Immature natural killer cell (primary cell): Measurements from ENCODE around the gene PEX11G. TPM values are rescaled to one million over a fixed set of nuclear protein-coding genes. Genes with fewer than 3 reads are reported as not detected.
A peak's percentile ranks its signal among the peaks of the same experiment; 100 is the strongest.

Experiments
- DNase-seq, 3 donors: peaks; one replicate each; pipeline ENCODE4 v3.0.0; 2022; ENCODE audit warnings: mixed read lengths in 1 of 3
- H3K27ac Mint-ChIP-seq, 6 donors: one replicate each; pipeline ENCODE4 v1.8.0; 2020; ENCODE audit warnings: mixed read lengths in 6 of 6, mild to moderate bottlenecking in 5 of 6, inconsistent platforms in 4 of 6, moderate library complexity in 3 of 6
- H3K27me3 Mint-ChIP-seq, 3 donors: one replicate each; pipeline ENCODE4 v1.8.0; 2020 to 2021; ENCODE audit warnings: low read depth in 3 of 3, mild to moderate bottlenecking in 3 of 3, mixed read lengths in 3 of 3, moderate library complexity in 3 of 3, inconsistent platforms in 1 of 3
- H3K36me3 Mint-ChIP-seq, 3 donors: one replicate each; pipeline ENCODE4 v1.8.0; 2020; ENCODE audit warnings: mixed read lengths in 3 of 3, inconsistent platforms in 2 of 3, mild to moderate bottlenecking in 2 of 3
- H3K4me1 Mint-ChIP-seq, 2 donors: one replicate each; pipeline ENCODE4 v1.8.0; 2020; ENCODE audit warnings: inconsistent platforms in 2 of 2, mild to moderate bottlenecking in 2 of 2, mixed read lengths in 2 of 2, moderate library complexity in 1 of 2
- H3K4me3 Mint-ChIP-seq, 5 donors: one replicate each; pipeline ENCODE4 v1.8.0; 2020; ENCODE audit warnings: mild to moderate bottlenecking in 5 of 5, mixed read lengths in 5 of 5, inconsistent platforms in 3 of 5, moderate library complexity in 3 of 5
- H3K9me3 Mint-ChIP-seq, 6 donors: one replicate each; pipeline ENCODE4 v1.8.0; 2020; ENCODE audit warnings: mild to moderate bottlenecking in 6 of 6, mixed read lengths in 6 of 6, inconsistent platforms in 4 of 6, moderate library complexity in 3 of 6
- polyA plus RNA-seq, 3 donors: library from polyadenylated mRNA; unstranded; fragments of 300-500 nt; fragmentation: Illumina TruSeq; gene quantifications; one replicate each; pipeline ENCODE4 v1.2.3, GENCODE V29; 2021

Gene PEX11G
- polyA plus RNA-seq, 3 donors from 2014 or later = 0.21 to 2.8 (median 1.2) TPM

GRCh38 chr19:7526059-7526929 lies 37.5 kb upstream of the PEX11G start:
- Mint-ChIP-seq H3K27me3 (peaks cover 5 to 13% (median 7%) of the 10 kb centered on the region in 3 donors), H3K27ac (no peak overlapping the region), H3K4me3 (no peak overlapping the region), H3K36me3 (peaks cover 0 to 6% (median 0%) of the 10 kb centered on the region in 3 donors), H3K9me3 (no peaks in the 10 kb centered on the region), H3K4me1 (peaks cover 12 to 14% of the 10 kb centered on the region in 2 donors)
- no peak for DNase-seq

- peaks cover 14% of the 10 kb centered on the region in 2 donors for H3K4me1 Mint-ChIP-seq
- DNase-seq = no peak
- peaks cover 0 to 3% (median 0%) of the 10 kb centered on the region in 3 donors for H3K36me3 Mint-ChIP-seq
- peaks cover 5 to 13% (median 7%) of the 10 kb centered on the region in 3 donors for H3K27me3 Mint-ChIP-seq
- H3K4me3 Mint-ChIP-seq = peak overlapping the region in 1 of 5 donors; percentile 38
- no peak overlapping the region for H3K27ac Mint-ChIP-seq
- no peaks in the 10 kb centered on the region for H3K9me3 Mint-ChIP-seq
These were observed 36.3 kb upstream of the PEX11G start for GRCh38 chr19:7524992-7525739.

GRCh38 chr19:7524523-7524922 lies 35.7 kb upstream of the PEX11G start:
- Mint-ChIP-seq H3K9me3 (no peaks in the 10 kb centered on the region), H3K4me3 (peak overlapping the region in 3 of 5 donors; percentile 12 to 42 (median 21)), H3K4me1 (peaks cover 14% of the 10 kb centered on the region in 2 donors), H3K27ac (no peak overlapping the region), H3K27me3 (peaks cover 5 to 12% (median 7%) of the 10 kb centered on the region in 3 donors), H3K36me3 (peaks cover 0 to 3% (median 0%) of the 10 kb centered on the region in 3 donors)
- no peak for DNase-seq

GRCh38 chr19:7522923-7523667 lies 34.3 kb upstream of the PEX11G start:
- Mint-ChIP-seq H3K27ac (peak overlapping the region in 1 of 6 donors; percentile 19), H3K4me1 (peaks cover 14 to 15% of the 10 kb centered on the region in 2 donors), H3K9me3 (no peaks in the 10 kb centered on the region), H3K36me3 (no peaks in the 10 kb centered on the region), H3K4me3 (peak overlapping the region; percentile 53 to 77 (median 65)), H3K27me3 (peaks cover 5 to 12% (median 7%) of the 10 kb centered on the region in 3 donors)
- DNase-seq = no peak

- Mint-ChIP-seq H3K4me3 (peak within 1 kb of the TSS; percentile 74 to 93 (median 88)), H3K36me3 (no peaks in the 10 kb centered on the region), H3K27ac (peak within 1 kb of the TSS in 5 of 6 donors; percentile 14 to 86 (median 79)), H3K9me3 (no peaks in the 10 kb centered on the region), H3K27me3 (peaks cover 5 to 13% (median 7%) of the 10 kb centered on the region in 3 donors), H3K4me1 (peaks cover 19% of the 10 kb centered on the region in 2 donors)
- DNase-seq = peak; percentile 98 to 99 (median 99)
These were observed 33.5 kb upstream of the PEX11G start, which contains the start of gene MCOLN1 for GRCh38 chr19:7522072-7522922. Gene MCOLN1, plus strand, starts transcription at chr19:7522624. Its CDS starts 127 bp downstream, at chr19:7522751.

GRCh38 chr19:7521551-7522071 lies 32.8 kb upstream of the PEX11G start:
- Mint-ChIP-seq H3K27ac (peak overlapping the region in 5 of 6 donors; percentile 14 to 86 (median 76)), H3K36me3 (no peaks in the 10 kb centered on the region), H3K4me1 (peaks cover 26% of the 10 kb centered on the region in 2 donors), H3K9me3 (no peaks in the 10 kb centered on the region), H3K4me3 (peak overlapping the region; percentile 74 to 93 (median 88)), H3K27me3 (peaks cover 5 to 13% (median 7%) of the 10 kb centered on the region in 3 donors)
- DNase-seq = no peak

- Mint-ChIP-seq H3K4me1 (peaks cover 31 to 32% of the 10 kb centered on the region in 2 donors), H3K4me3 (no peak overlapping the region), H3K27me3 (peaks cover 7 to 13% (median 8%) of the 10 kb centered on the region in 3 donors), H3K9me3 (no peaks in the 10 kb centered on the region), H3K27ac (no peak overlapping the region), H3K36me3 (no peaks in the 10 kb centered on the region)
- no peak for DNase-seq
These were observed 31.6 kb upstream of the PEX11G start for GRCh38 chr19:7520131-7521051.

- no peak for DNase-seq
- Mint-ChIP-seq H3K4me3 (peak overlapping the region in 1 of 5 donors; percentile 44), H3K27me3 (peaks cover 7 to 15% (median 14%) of the 10 kb centered on the region in 3 donors), H3K27ac (no peak overlapping the region), H3K36me3 (no peaks in the 10 kb centered on the region), H3K9me3 (no peaks in the 10 kb centered on the region), H3K4me1 (peaks cover 34 to 35% of the 10 kb centered on the region in 2 donors)
These were observed 30.7 kb upstream of the PEX11G start for GRCh38 chr19:7519361-7520130.

GRCh38 chr19:7516878-7517277 lies 28.0 kb upstream of the PEX11G start:
- Mint-ChIP-seq H3K4me3 (peak overlapping the region; percentile 69 to 83 (median 79)), H3K36me3 (no peaks in the 10 kb centered on the region), H3K27me3 (peaks cover 1 to 13% (median 4%) of the 10 kb centered on the region in 3 donors), H3K9me3 (no peaks in the 10 kb centered on the region), H3K4me1 (peaks cover 23 to 28% of the 10 kb centered on the region in 2 donors), H3K27ac (peak overlapping the region in 3 of 6 donors; percentile 49 to 79 (median 57))
- DNase-seq = no peak

GRCh38 chr19:7516333-7516732 lies 27.5 kb upstream of the PEX11G start:
- Mint-ChIP-seq H3K36me3 (no peaks in the 10 kb centered on the region), H3K27me3 (peaks cover 0 to 13% (median 3%) of the 10 kb centered on the region in 3 donors), H3K4me3 (peak overlapping the region; percentile 69 to 83 (median 79)), H3K27ac (peak overlapping the region in 2 of 6 donors; percentile 57 to 79), H3K9me3 (no peaks in the 10 kb centered on the region), H3K4me1 (peaks cover 21 to 22% of the 10 kb centered on the region in 2 donors)
- no peak for DNase-seq

- peak; percentile 40 to 47 (median 46) for DNase-seq
- peak within 1 kb of the TSS; percentile 46 to 91 (median 73) for H3K27ac Mint-ChIP-seq
- no peaks in the 10 kb centered on the region for H3K36me3 Mint-ChIP-seq
- peaks cover 20 to 21% of the 10 kb centered on the region in 2 donors for H3K4me1 Mint-ChIP-seq
- H3K4me3 Mint-ChIP-seq = peak within 1 kb of the TSS; percentile 83 to 99 (median 86)
- no peaks in the 10 kb centered on the region for H3K9me3 Mint-ChIP-seq
- H3K27me3 Mint-ChIP-seq = peaks cover 0 to 13% (median 3%) of the 10 kb centered on the region in 3 donors
These were observed 26.9 kb upstream of the PEX11G start, which contains the start of gene ZNF358 for GRCh38 chr19:7515645-7516151. Gene ZNF358, plus strand, starts transcription at chr19:7516103. Its CDS starts 3,140 bp downstream, at chr19:7519243.
